Activated CD8-positive, alpha-beta memory T cell treated with anti-CD3 and anti-CD28 coated beads, Interleukin-2, amount 10 ng/mL, durations not matched to agents 7 days and 5 days (primary cell): ENCODE measurements around the gene SEC22B. TPM values are rescaled to one million over a fixed set of nuclear protein-coding genes. Genes with fewer than 3 reads are reported as not detected.
"Not testable (repeated sequence)": the region's sequence is repeated elsewhere in the genome, so short reads cannot be mapped to it uniquely, and the experiment has no call there.

Experiments used
- ATAC-seq: fragments of 150-1000 bp; cut with Tn5 transposase; one replicate; pipeline ENCODE4 v1.10.0; 2021; ENCODE audit warnings: moderate library complexity
- CTCF ChIA-PET: fragments of 350-600 bp; sonication (Branson Sonifier 250); formaldehyde crosslinking; loops from one replicate; lab custom pipeline; 2021; ENCODE audit warnings: antibody characterized with exemption; lab: Charles Lee
- DNase-seq: peaks from one replicate; pipeline ENCODE4 v3.0.0-alpha.2; 2020
- H3K27ac Mint-ChIP-seq: one replicate; pipeline ENCODE4 v1.8.0; 2021; ENCODE audit warnings: mild to moderate bottlenecking, mixed read lengths
- H3K27me3 Mint-ChIP-seq: one replicate; pipeline ENCODE4 v1.8.0; 2021; ENCODE audit warnings: mixed read lengths
- H3K36me3 Mint-ChIP-seq: one replicate; pipeline ENCODE4 v1.8.0; 2021; ENCODE audit warnings: mild to moderate bottlenecking, mixed read lengths
- H3K4me1 Mint-ChIP-seq: one replicate; pipeline ENCODE4 v1.8.0; 2021; ENCODE audit warnings: mixed read lengths
- H3K4me3 Mint-ChIP-seq: one replicate; pipeline ENCODE4 v1.8.0; 2021; ENCODE audit warnings: mild to moderate bottlenecking, moderate library complexity, mixed read lengths
- H3K9me3 Mint-ChIP-seq: one replicate; pipeline ENCODE4 v1.8.0; 2022; ENCODE audit warnings: low read depth, mixed read lengths
- total RNA-seq, 2 experiments: library from RNA; stranded (reverse); gene quantifications; one replicate each; pipeline ENCODE4 v1.2.3, GENCODE V29; 2021

Gene SEC22B
- total RNA-seq, 2 experiments from 2014 or later: 18.5 to 23.8 TPM

DNA sequence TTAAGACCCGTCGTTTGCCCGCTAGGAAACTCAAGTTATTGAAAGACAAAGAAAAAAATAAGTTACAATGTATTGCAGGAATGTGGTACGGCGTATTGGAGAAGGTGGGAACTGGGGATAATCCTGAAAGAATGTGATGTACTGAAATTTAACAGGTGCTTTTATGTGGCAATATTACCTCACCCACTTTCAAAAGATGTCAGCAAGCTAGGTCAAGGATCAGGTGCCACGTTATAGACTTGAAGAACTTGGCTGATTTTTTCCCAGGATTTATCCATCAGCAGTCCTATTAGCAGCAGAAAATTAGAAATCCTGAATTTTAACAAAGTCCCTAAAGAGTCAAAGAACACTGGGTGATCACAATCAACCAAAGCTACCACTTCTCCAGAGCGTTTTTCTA is 632 bp downstream of the SEC22B start:
- not testable (repeated sequence) for H3K27me3 Mint-ChIP-seq
- CTCF ChIA-PET: interaction anchor here (1.0 to 1.2 kb wide), 2 partner anchors 227 to 289 kb away, joined by 3 read pairs; no protein-coding TSS in a partner anchor

DNA sequence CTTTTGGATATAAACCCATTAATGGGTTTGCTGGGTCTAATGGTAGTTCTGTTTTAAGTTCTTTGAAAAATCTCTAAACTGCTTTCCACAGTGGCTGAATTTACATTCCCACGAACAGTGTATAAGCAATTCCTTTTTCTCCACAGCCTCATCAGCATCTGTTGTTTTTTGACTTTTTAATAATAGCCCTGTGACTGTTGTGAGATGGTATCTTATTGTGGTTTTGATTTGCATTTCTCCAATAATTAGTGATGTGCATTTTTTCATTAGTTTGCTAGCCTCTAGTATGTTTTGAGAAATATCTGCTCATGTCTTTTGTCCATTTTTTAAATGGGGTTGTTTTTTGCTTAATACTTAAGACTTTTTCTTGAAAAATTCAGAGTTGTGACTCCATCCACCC is 11.6 kb downstream of the SEC22B start:
- ATAC-seq, H3K9me3 Mint-ChIP-seq, H3K4me1 Mint-ChIP-seq, H3K27me3 Mint-ChIP-seq, H3K4me3 Mint-ChIP-seq, CTCF ChIA-PET, H3K27ac Mint-ChIP-seq, DNase-seq, H3K36me3 Mint-ChIP-seq: not testable (repeated sequence)

More for the DNA sequence above, 632 bp downstream of the SEC22B start:
- H3K36me3 Mint-ChIP-seq, ATAC-seq, H3K4me1 Mint-ChIP-seq, H3K9me3 Mint-ChIP-seq, DNase-seq: not testable (repeated sequence)
- Mint-ChIP-seq H3K27ac (peak overlapping the region; percentile 96), H3K4me3 (peak overlapping the region; percentile 98)

GRCh38 chr1:120162015-120162414 is 14.3 kb downstream of the SEC22B start:
- H3K4me3 Mint-ChIP-seq, H3K36me3 Mint-ChIP-seq, H3K27me3 Mint-ChIP-seq, DNase-seq, CTCF ChIA-PET, ATAC-seq, H3K27ac Mint-ChIP-seq, H3K9me3 Mint-ChIP-seq, H3K4me1 Mint-ChIP-seq: not testable (repeated sequence)

DNA sequence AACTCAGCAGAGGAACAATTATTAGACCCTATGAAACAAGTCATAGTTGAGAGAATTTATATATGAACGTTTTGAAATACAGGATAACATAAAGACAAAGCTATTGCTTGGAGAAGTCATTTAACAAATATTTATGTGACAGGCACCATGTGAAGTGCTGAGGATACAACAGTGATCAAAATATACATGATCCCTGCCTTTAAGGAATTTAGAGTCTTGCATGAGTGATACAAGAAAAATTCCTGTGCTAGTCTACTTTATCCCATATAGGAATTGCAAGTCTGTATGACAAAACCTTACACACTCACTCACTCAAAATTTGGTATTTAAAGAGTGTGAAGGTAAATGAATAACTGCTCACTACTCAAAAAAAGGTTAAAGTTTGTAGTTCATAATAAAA is 17.8 kb downstream of the SEC22B start:
- H3K9me3 Mint-ChIP-seq, ATAC-seq, CTCF ChIA-PET, H3K4me1 Mint-ChIP-seq, H3K4me3 Mint-ChIP-seq, H3K27ac Mint-ChIP-seq, H3K27me3 Mint-ChIP-seq, H3K36me3 Mint-ChIP-seq, DNase-seq: not testable (repeated sequence)

GRCh38 chr1:120158086-120158485 is 18.2 kb downstream of the SEC22B start:
- H3K27me3 Mint-ChIP-seq, H3K27ac Mint-ChIP-seq, ATAC-seq, H3K9me3 Mint-ChIP-seq, DNase-seq, H3K4me1 Mint-ChIP-seq, H3K4me3 Mint-ChIP-seq, CTCF ChIA-PET, H3K36me3 Mint-ChIP-seq: not testable (repeated sequence)

DNA sequence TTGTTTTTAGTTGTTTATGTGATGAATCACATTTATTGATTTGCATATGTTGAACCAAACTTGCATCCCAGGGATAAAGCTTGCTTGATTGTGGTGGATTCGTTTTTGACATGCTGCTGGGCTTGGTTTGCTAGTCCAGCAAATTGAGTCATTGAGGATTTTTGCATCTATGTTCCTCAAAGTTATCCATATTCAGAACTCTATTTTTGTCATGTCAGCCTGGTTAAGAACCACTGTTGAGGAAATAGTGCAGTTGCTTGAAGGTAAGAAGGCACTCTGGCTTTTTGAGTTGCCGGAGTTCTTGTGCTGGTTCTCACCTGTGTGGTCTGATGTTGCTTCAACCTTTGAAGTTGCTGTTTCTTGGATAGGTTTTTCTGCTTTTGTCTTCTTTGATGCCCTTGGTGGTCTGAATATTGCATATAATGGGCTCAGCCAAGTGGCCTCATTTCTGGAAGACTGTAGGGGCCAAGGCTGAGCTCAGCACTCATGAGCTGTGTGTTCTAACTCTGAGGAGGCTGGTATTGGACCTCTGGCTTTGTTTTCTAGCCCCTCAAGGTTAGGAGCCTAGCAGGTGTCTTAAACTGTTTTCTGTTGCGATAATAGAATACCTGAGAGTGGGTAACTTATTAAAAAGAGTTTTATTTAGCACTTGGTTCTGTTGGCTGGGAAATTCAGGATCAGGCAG is 26.0 kb downstream of the SEC22B start:
- DNase-seq, H3K9me3 Mint-ChIP-seq, H3K27ac Mint-ChIP-seq, CTCF ChIA-PET, H3K36me3 Mint-ChIP-seq, ATAC-seq, H3K27me3 Mint-ChIP-seq, H3K4me1 Mint-ChIP-seq, H3K4me3 Mint-ChIP-seq: not testable (repeated sequence)

GRCh38 chr1:120149420-120150059 is 26.8 kb downstream of the SEC22B start:
- ATAC-seq, H3K4me1 Mint-ChIP-seq, H3K27me3 Mint-ChIP-seq, H3K4me3 Mint-ChIP-seq, H3K9me3 Mint-ChIP-seq, H3K36me3 Mint-ChIP-seq, CTCF ChIA-PET, DNase-seq, H3K27ac Mint-ChIP-seq: not testable (repeated sequence)

- H3K4me3 Mint-ChIP-seq, H3K36me3 Mint-ChIP-seq, H3K27me3 Mint-ChIP-seq, H3K9me3 Mint-ChIP-seq, ATAC-seq, DNase-seq, H3K27ac Mint-ChIP-seq, CTCF ChIA-PET: not testable (repeated sequence)
- peaks cover 30% of the 10 kb centered on the region for H3K4me1 Mint-ChIP-seq
Observed at GRCh38 chr1:120145806-120146205, 30.5 kb downstream of the SEC22B start.

- H3K9me3 Mint-ChIP-seq, ATAC-seq, H3K36me3 Mint-ChIP-seq, H3K27me3 Mint-ChIP-seq, DNase-seq, CTCF ChIA-PET, H3K4me3 Mint-ChIP-seq: not testable (repeated sequence)
- H3K27ac Mint-ChIP-seq: peak overlapping the region; percentile 40
- peaks cover 30% of the 10 kb centered on the region for H3K4me1 Mint-ChIP-seq
Observed at GRCh38 chr1:120144626-120145025, 31.7 kb downstream of the SEC22B start.

DNA sequence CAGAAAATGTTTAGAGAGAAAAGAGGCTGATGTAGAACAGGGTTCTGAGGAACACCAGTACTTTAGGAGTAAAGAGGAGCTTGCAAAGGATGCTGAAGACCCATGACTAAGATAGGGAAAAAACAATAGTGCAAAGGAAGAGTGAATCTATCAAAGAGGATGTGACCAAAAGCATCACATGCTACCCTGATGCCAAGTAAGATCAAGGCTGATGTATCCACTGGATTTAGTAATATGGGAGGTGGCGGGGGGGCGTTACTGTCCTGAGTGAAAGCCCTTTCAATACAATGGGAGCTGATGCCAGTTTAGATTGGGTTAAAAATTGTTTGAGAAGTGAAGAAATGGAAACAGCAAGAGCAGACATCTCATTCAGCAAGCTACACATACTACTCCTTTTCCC is 32.2 kb downstream of the SEC22B start:
- H3K27me3 Mint-ChIP-seq, H3K9me3 Mint-ChIP-seq, H3K36me3 Mint-ChIP-seq, DNase-seq, ATAC-seq, H3K4me3 Mint-ChIP-seq, CTCF ChIA-PET: not testable (repeated sequence)
- H3K27ac Mint-ChIP-seq: peak overlapping the region; percentile 72
- H3K4me1 Mint-ChIP-seq: peaks cover 30% of the 10 kb centered on the region

DNA sequence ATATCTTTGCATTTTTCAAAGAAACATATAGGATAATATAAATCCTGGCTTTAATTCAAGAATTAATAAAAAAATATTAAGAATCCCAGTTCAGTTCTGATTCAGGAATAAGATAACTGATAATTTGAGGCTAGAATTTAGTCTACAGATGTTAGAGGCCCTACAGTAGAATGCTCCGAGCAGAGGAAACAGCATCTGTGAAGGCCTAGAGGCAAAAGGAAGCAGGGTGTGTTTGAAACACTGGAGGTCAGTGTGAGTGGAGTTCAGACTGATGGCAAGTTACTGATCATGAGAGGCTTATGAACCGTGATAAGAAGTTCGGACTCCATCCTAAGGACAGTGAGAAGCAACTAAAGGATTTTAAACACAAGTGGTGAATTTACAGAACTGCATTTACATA is 33.0 kb downstream of the SEC22B start:
- H3K36me3 Mint-ChIP-seq, H3K4me3 Mint-ChIP-seq, H3K9me3 Mint-ChIP-seq, H3K27me3 Mint-ChIP-seq, CTCF ChIA-PET: not testable (repeated sequence)
- DNase-seq (peak; percentile 57), ATAC-seq (peak; percentile 53)
- H3K4me1 Mint-ChIP-seq: peaks cover 30% of the 10 kb centered on the region
- peak overlapping the region; percentile 43 for H3K27ac Mint-ChIP-seq

GRCh38 chr1:120142512-120143263 is 33.6 kb downstream of the SEC22B start:
- ATAC-seq (peak; percentile 90), DNase-seq (peak; percentile 94)
- H3K4me1 Mint-ChIP-seq: peaks cover 30% of the 10 kb centered on the region
- H3K27me3 Mint-ChIP-seq, H3K36me3 Mint-ChIP-seq, CTCF ChIA-PET, H3K9me3 Mint-ChIP-seq: not testable (repeated sequence)
- peak overlapping the region; percentile 50 for H3K4me3 Mint-ChIP-seq
- peak overlapping the region; percentile 85 for H3K27ac Mint-ChIP-seq

- H3K27ac Mint-ChIP-seq, CTCF ChIA-PET, ATAC-seq, H3K4me3 Mint-ChIP-seq, H3K27me3 Mint-ChIP-seq, H3K36me3 Mint-ChIP-seq, DNase-seq, H3K9me3 Mint-ChIP-seq: not testable (repeated sequence)
- H3K4me1 Mint-ChIP-seq: peaks cover 32% of the 10 kb centered on the region
Observed at GRCh38 chr1:120141865-120142264, 34.5 kb downstream of the SEC22B start.
